ENCODE data around the gene PPFIBP2.

GRCh38 chr11:7645206-7645605 is 131.4 kb downstream of the PPFIBP2 start:
- TF ChIP-seq CBX8 (IDR thresholded peaks at IDR 0.05), result no peak
- no peak for TF ChIP-seq REST (IDR thresholded peaks at IDR 0.05)
- no peak for TF ChIP-seq CTCF (IDR thresholded peaks at IDR 0.05)
- TF ChIP-seq EP300 (IDR thresholded peaks at IDR 0.05), result no peak
- TF ChIP-seq USF2 (IDR thresholded peaks at IDR 0.05), result no peak
- TF ChIP-seq ZFP36 (IDR thresholded peaks at IDR 0.05; ENCODE audit: borderline replicate concordance, partially characterized antibody), result no peak

Data from A549 (cell line).